Uterus (tissue), 2 donors: ENCODE data around the gene DNAH6.

Experiments used
- POLR2A ChIP-seq, 2 donors: fragments of 450-650 bp; IDR thresholded peaks; one replicate each; pipeline ENCODE4 v1.6.1; 2016; ENCODE audit warnings: antibody characterized with exemption in 2 of 2, mild to moderate bottlenecking in 1 of 2, moderate library complexity in 1 of 2
- TF ChIP-seq, protein P1 (sequence below), 4 experiments: fragments of 200-600 bp in 2 of 4; fragments of 450-650 bp in 2 of 4; sonication (generic) in 2 of 4; IDR thresholded peaks; one replicate each; pipeline ENCODE4 v1.5.1; 2016 to 2019; ENCODE audit warnings: antibody characterized with exemption in 4 of 4, mild to moderate bottlenecking in 2 of 4, moderate library complexity in 1 of 4

DNA sequence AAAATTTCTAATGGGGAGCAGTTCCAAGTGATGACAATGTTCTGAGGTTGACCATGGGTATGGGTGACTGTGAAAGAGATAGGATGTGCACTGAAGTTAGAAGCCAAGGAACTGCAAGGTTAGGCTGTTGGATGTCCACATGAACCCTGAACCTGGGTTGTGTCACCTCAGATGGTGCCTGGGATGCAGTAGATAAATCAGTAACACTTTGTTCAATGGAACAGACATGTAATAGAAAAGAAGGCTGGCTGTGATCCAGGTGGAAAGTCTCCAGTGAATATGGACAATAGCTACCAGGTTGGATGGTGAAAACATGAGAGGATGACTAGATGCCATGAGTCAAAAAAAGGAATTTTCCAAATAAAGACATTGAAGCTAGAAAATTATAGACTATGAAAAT, 233.1 kb downstream of the DNAH6 start:
- TF ChIP-seq, protein P1, sequence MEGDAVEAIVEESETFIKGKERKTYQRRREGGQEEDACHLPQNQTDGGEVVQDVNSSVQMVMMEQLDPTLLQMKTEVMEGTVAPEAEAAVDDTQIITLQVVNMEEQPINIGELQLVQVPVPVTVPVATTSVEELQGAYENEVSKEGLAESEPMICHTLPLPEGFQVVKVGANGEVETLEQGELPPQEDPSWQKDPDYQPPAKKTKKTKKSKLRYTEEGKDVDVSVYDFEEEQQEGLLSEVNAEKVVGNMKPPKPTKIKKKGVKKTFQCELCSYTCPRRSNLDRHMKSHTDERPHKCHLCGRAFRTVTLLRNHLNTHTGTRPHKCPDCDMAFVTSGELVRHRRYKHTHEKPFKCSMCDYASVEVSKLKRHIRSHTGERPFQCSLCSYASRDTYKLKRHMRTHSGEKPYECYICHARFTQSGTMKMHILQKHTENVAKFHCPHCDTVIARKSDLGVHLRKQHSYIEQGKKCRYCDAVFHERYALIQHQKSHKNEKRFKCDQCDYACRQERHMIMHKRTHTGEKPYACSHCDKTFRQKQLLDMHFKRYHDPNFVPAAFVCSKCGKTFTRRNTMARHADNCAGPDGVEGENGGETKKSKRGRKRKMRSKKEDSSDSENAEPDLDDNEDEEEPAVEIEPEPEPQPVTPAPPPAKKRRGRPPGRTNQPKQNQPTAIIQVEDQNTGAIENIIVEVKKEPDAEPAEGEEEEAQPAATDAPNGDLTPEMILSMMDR (IDR thresholded peaks at IDR 0.05): no peak
- TF ChIP-seq POLR2A (IDR thresholded peaks at IDR 0.05): no peak
